PC-3 (cell line): ENCODE data around the gene GNG4.

ENCODE experiments used
- CTCF ChIP-seq: fragments of 300-600 bp; sonication (generic); conservative IDR thresholded peaks from 2 replicates; pipeline ENCODE4 v1.5.1; 2017; ENCODE audit warnings: antibody characterized with exemption, low read depth, mild to moderate bottlenecking, low read length
- EZH2 ChIP-seq: fragments of 300-600 bp; sonication (generic); IDR thresholded peaks from one replicate; pipeline ENCODE4 v1.6.1; 2017; ENCODE audit warnings: antibody characterized with exemption, mild to moderate bottlenecking, low read length; ENCODE audit not compliant: unreplicated experiment
- EZH2phosphoT487 ChIP-seq: fragments of 300-600 bp; sonication (generic); IDR thresholded peaks from 2 replicates; pipeline ENCODE4 v1.6.1; 2018; ENCODE audit warnings: mild to moderate bottlenecking, antibody characterized with exemption, low read length, borderline replicate concordance

- TF ChIP-seq EZH2: no peak
- no peak for TF ChIP-seq CTCF
- TF ChIP-seq EZH2phosphoT487: no peak
These were observed 29.4 kb upstream of the GNG4 start for GRCh38 chr1:235679005-235679404.
